Right renal pelvis (tissue), 4 donors: ENCODE data around the gene E2F7. TPM values are rescaled to one million over a fixed set of nuclear protein-coding genes. Genes with fewer than 3 reads are reported as not detected.

ENCODE experiments used
- DNase-seq, 4 donors: peaks; one replicate each; pipeline ENCODE4 v3.0.0-alpha.2; 2013; ENCODE audit warnings: low read depth in 4 of 4, low spot score in 3 of 4, missing footprints in 1 of 4
- polyA plus RNA-seq, 4 donors: library from polyadenylated mRNA; unstranded; fragments of 120-200 nt; gene quantifications; one replicate each; pipeline ENCODE4 v1.2.1, GENCODE V29; 2013; ENCODE audit not compliant: insufficient read length in 4 of 4

E2F7 gene
- polyA plus RNA-seq, 4 donors = 7.0 to 7.6 (median 7.2) TPM

GRCh38 chr12:77031745-77032144 is 33.6 kb downstream of the E2F7 start:
- DNase-seq = no peak

DNA sequence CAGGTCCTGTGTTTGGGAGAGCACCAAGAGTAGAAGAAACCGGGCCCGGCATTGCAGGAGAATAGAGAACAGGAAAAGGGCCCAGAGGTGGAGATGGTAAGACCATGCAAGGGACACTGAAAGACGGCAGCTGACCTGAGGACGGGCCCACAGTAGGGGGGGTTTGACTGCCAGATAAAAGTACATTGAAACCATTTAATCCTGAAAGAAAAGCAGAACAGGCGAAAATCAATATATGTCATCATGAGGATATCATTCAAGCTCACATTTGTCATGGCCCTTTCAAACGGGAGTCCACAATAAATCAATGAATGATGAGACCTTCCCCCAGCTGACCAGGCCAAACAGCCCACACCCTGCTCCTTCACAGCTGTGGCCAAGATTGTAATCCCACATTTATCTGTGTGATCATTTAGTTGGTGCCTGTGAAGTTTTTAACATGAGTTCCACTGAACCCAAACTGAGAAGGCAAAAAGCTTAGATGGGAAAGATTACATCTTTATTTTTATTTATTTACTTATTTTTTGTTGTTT is 39.5 kb downstream of the E2F7 start:
- DNase-seq = no peak

DNA sequence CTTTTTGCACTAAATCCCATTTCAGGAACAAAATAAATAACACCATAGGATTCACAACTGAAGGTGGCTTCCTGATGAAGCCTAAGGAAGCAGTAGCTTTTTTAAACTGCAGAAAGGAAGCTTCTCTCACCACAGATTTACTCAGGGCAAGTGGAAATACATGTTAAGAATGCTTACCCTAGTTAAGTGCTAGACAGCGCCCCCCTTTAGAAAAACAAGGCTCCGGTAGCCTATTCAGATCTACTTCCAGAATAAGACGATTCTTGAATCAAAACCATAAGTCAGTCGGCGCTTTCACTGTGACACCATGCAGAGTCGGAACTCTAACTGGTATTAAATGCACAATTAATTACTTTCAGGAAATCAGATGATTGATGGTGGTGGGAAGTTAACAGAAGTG is 41.9 kb downstream of the E2F7 start:
- no peak for DNase-seq

DNA sequence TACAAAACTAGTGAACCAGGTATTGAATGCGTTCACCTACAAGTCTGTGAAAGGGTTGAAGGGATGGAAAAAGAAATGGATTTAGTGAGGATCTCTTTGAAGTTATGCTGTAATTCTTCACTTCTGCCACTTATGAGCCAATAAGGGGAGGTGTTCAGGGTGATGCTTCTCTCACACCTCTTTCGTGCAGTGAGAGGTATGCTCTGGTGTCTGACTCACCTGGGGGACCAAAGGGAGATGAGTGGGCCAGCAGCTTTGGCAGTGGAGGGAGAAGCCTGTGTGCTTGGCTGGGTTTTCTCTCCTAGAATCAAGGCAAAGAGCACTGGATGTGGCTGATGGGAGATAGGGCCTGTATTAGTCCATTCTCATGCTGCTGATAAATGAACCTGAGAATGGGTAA is 45.4 kb downstream of the E2F7 start:
- no peak for DNase-seq

DNA sequence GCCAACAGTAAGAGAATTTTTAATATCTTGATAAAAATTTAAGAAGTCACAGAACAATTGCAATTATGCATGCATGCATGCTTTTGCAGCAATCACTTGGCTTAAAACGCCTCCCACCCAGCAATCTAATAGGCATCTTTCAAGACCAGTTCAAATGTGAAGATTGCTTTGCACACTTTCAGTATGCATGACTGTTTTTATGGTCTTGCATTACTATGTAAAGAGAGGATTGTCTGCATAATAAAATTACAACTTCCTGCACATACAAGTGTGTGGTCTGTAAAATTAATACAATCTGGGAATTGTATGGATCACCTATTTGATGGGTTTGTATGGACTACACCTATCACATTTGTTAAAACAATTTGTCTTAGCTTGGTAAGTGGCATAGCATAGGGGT is 48.8 kb downstream of the E2F7 start:
- no peak for DNase-seq

GRCh38 chr12:77013091-77013490 is 52.3 kb downstream of the E2F7 start:
- no peak for DNase-seq

DNA sequence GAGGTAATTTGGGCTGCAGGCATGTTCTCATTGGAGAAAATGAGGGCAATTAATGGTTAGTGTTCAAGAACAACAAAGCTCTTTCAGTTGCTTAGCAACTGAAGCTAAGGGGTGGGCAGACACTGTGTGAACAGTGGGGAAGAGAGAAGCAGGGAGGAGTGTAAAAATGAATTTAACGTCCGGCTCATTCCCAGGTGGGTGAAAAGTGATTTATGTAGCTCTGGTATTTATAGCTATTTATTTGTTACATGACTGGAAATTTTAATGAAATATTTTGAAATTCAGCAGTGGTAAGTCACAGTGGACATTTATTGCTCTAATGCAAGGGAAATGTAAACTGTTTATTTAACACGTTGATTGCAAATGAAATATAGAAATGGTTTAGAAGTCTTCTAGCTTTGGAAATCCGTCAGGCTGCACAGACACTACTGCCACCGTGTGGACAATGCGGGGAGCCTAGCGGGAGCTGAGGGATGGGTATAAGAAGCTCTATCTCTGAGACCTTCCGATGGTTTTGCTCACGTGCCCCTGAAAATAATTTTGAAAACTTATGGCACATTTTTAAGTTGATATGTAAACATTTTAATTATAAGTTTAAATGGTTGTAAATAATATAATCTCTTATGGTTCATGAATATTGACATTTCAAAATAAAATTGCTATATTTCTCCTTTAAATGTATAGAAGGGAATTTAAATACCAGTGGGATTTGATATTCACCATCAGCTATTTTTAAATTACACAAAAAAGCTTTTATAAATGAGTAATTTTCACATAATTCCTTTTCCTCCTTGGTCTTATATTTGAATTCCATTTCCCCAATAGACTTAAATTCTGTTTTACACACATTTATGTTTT is 54.4 kb downstream of the E2F7 start:
- DNase-seq = peak; percentile 52 to 70 (median 60)

DNA sequence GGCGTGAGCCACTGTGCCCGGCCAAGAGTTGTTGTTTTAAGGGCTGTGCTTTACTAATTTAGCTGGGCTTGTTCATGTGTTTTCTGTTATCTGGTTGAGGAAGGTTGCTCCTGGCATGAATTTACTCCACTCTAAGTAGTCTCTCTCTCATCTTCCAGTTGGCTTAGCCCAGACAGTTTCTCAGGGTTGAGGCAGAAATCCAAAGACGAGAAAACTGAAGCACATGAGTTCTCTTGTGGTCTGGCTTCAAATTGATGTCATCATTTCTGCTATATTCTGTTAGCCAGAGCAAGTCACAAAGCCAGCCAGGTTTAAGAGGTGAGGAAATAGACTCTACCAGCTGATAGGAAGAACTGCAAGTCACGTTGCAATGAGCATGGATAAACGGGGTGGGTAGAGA is 57.9 kb downstream of the E2F7 start:
- no peak for DNase-seq

- no peak for DNase-seq
Observed at GRCh38 chr12:77005611-77006098, 59.7 kb downstream of the E2F7 start.

GRCh38 chr12:77003914-77004313 is 61.5 kb downstream of the E2F7 start:
- DNase-seq = no peak

DNA sequence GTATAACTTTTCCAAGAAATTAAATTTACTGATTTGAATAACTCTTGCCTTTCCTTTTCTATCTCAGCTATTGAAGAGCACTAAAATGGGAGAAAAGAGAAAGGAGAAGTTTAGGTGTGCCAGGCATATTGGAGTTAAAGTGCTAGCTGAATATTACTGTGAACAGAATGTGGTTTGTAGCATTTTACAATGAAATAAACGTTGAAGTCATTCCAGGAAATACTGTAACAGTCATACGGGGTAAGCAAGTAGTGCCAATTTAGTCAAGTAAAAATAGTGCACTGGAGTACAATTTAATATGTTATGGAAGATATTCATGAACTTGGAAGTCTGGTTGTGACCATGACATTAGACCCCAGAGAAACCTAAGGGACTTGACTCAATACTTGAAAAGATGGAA is 62.1 kb downstream of the E2F7 start:
- DNase-seq = no peak

GRCh38 chr12:77002382-77002781 is 63.0 kb downstream of the E2F7 start:
- no peak for DNase-seq

DNA sequence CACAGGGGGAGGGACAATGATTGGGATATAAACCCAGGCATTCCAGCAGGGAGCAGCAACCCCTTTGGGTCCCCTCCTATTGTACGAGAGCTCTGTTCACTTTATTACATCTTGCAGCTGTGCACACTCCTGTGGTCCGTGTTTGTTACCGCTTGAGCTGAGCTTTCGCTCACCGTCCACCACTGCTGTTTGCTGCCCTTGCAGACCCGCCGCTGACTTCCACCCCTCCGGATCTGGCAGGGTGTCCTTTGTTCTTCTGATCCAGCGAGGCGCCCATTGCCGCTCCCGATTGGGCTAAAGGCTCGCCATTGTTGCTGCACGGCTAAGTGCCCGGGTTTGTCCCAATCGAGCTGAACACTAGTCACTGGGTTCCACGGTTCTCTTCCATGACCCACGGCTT is 64.1 kb downstream of the E2F7 start:
- DNase-seq = no peak

GRCh38 chr12:76998908-76999556 is 66.3 kb downstream of the E2F7 start:
- no peak for DNase-seq

DNA sequence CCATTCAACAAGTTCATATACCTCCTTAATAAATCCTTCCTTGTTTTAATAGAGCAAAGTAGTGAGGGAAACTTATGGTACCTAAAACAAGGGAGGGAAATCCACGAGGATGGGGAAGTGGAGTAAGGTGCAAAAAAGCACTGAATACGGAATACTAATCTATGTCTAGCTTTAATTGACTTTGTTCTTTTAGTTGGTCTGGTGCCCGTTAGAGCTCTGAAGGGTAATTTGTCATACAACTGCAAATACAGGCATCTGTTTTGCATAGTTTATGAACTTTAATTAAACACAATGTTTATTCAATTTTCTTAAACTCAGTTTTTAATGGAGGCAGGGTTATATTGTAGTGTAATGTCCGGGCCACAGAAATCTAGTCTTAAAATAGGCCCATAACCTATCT is 67.0 kb downstream of the E2F7 start:
- DNase-seq = no peak

DNA sequence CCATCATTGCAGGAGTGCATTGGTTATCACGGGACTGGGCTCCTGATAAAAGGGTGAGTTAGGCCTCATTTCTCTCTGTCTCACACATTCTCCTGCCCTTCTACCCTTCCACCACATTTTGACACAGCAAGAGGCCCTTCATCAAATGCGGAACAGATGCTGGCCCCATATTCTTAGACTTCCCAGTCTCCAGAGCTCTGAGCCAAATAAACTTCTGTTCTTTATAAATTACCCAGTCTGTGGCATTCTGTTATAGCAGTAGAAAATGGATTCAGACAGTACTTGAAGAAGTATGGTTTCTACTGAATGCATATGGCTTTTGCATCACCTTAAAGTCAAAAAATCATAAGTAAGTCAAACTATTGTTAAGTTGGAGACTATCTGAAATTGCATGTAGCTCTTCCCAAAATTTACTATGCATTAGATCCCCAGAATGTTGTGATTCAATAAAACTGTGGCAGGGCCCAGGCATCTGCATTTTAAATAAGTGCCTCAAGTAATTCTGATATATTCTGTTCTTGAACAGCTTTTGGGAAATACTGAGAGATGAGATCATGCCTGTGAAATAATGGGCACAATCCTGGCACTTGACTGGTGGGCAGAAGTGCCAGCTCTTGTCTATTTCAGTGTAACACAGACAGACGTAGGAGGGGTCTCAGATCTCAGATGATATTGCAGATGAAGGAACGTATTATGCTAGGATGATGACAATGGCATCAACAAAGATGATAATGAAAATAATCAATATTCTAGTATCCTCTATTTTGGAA is 68.2 kb downstream of the E2F7 start:
- DNase-seq = no peak

DNA sequence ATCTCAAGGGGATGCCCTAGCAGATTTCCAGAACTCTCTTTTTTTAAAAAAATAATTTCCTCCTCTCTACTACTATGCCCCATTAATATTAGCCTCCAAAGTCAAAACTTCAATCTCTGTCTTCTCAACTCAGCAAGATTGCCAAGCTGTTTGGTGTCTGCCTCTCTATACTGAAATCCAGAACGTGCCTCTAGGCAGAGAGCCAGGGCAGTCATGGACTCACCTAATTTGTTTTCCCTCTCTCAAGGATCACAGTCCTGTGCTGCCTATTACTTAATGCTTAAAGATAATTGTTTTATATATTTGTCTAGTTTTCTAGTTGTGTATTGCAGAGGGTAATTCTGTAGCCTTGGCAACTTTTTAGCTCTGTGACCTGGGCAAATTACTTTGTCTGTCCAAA is 74.7 kb downstream of the E2F7 start:
- no peak for DNase-seq

DNA sequence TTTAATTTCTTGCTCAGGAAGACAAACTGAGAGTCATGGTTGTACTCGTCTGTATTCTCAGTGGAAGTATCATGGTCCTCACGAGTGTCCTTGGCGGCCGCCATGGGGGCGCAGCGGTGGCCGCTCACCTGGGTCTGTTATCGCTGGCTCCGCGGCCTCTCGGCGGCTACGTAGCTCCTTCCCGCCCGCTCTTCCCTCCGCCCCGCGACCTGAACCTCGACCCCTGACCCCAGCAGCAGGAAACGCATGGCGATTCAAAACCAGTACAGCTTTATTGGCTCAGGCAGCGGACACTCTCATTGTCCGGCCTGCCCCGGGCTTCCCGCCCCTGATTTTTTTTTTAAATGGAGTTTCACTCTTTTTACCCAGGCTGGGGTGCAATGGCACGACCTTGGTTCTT is 80.8 kb downstream of the E2F7 start:
- no peak for DNase-seq

- DNase-seq = no peak
Observed at GRCh38 chr12:76983420-76983819, 81.9 kb downstream of the E2F7 start.

DNA sequence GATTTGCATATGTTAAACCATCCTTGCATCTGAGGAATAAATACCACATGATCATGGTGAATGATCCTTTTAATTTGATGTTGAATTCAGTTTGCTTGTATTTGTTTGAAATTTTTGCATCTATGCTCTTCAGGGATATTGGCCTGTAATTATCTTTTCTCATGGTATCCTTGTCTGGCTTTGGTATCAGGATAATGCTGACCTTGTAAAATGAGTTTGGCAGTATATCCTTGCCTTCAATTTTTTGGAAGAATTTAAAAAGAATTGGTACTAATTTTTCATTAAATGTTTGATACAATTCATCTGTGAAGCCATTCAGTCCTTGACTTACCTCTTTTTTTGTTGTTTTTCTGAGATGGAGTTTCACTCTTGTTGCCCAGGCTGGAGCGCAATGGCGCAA is 85.2 kb downstream of the E2F7 start:
- no peak for DNase-seq

GRCh38 chr12:76976777-76977382 is 88.5 kb downstream of the E2F7 start:
- DNase-seq = no peak
